ENCODE measurements around the gene F13A1. TPM values are rescaled to one million over a fixed set of nuclear protein-coding genes. Genes with fewer than 3 reads are reported as not detected.

Gene F13A1
- total RNA-seq, 4 donors from 2014 or later, result 0.87 to 104 (median 37.3) TPM

- H3K36me3 ChIP-seq, result no peaks in the 10 kb centered on the region
- TF ChIP-seq POLR2A (IDR thresholded peaks at IDR 0.05), result no peak
- TF ChIP-seq CTCF (IDR thresholded peaks at IDR 0.05), result no peak
- peaks cover 0 to 10% (median 0%) of the 10 kb centered on the region in 4 donors for H3K27me3 ChIP-seq
- no peak overlapping the region for H3K4me3 ChIP-seq
- no peak overlapping the region for H3K27ac ChIP-seq
- 75 to 82% methylated on average over 4 to 6 of the region's 6 CpGs for WGBS, 2 donors
- no peaks in the 10 kb centered on the region for H3K4me1 ChIP-seq
- H3K9me3 ChIP-seq, result no peaks in the 10 kb centered on the region
- no peak for DNase-seq
- intact Hi-C loops (cut with DNase I), result no loop called here
Observed at GRCh38 chr6:6260196-6260722, 60.2 kb downstream of the F13A1 start.

- intact Hi-C loops (cut with DNase I), result no loop called here
- WGBS, 2 donors, result 54 to 64% methylated on average over 2 of the region's 2 CpGs
- Histone ChIP-seq H3K9me3 (no peaks in the 10 kb centered on the region), H3K4me3 (no peak overlapping the region), H3K36me3 (no peaks in the 10 kb centered on the region), H3K4me1 (no peaks in the 10 kb centered on the region), H3K27ac (no peak overlapping the region), H3K27me3 (peaks cover 0 to 10% (median 0%) of the 10 kb centered on the region in 4 donors)
- TF ChIP-seq CTCF (IDR thresholded peaks at IDR 0.05) (no peak), POLR2A (IDR thresholded peaks at IDR 0.05) (no peak)
- no peak for DNase-seq
Observed at GRCh38 chr6:6256886-6257285, 63.6 kb downstream of the F13A1 start.

- DNase-seq, result no peak
- Histone ChIP-seq H3K9me3 (no peaks in the 10 kb centered on the region), H3K4me1 (no peaks in the 10 kb centered on the region), H3K36me3 (no peaks in the 10 kb centered on the region), H3K27ac (no peak overlapping the region), H3K27me3 (peaks cover 0 to 10% (median 0%) of the 10 kb centered on the region in 4 donors), H3K4me3 (no peak overlapping the region)
- 74 to 84% methylated on average over 4 of the region's 4 CpGs for WGBS, 2 donors
- intact Hi-C loops (cut with DNase I), result no loop called here
- TF ChIP-seq CTCF (IDR thresholded peaks at IDR 0.05) (no peak), POLR2A (IDR thresholded peaks at IDR 0.05) (no peak)
Observed at GRCh38 chr6:6256259-6256658, 64.2 kb downstream of the F13A1 start.

GRCh38 chr6:6251555-6252280 is 68.7 kb downstream of the F13A1 start:
- TF ChIP-seq POLR2A (IDR thresholded peaks at IDR 0.05) (no peak), CTCF (IDR thresholded peaks at IDR 0.05) (no peak)
- WGBS, 2 donors, result 71 to 73% methylated on average over 13 of the region's 13 CpGs
- intact Hi-C loops (cut with DNase I), result no loop called here

GRCh38 chr6:6248651-6249050 is 71.8 kb downstream of the F13A1 start:
- WGBS, 2 donors, result 48 to 58% methylated on average over 2 of the region's 2 CpGs
- intact Hi-C loops (cut with DNase I), result no loop called here
- Histone ChIP-seq H3K27me3 (peaks cover 0 to 16% (median 0%) of the 10 kb centered on the region in 4 donors), H3K36me3 (no peaks in the 10 kb centered on the region), H3K27ac (no peak overlapping the region), H3K4me3 (no peak overlapping the region), H3K4me1 (no peaks in the 10 kb centered on the region), H3K9me3 (no peaks in the 10 kb centered on the region)
- no peak for DNase-seq
- no peak for TF ChIP-seq POLR2A (IDR thresholded peaks at IDR 0.05)
- no peak for TF ChIP-seq CTCF (IDR thresholded peaks at IDR 0.05)

More at GRCh38 chr6:6251555-6252280, 68.7 kb downstream of the F13A1 start:
- Histone ChIP-seq H3K36me3 (no peaks in the 10 kb centered on the region), H3K4me3 (no peak overlapping the region), H3K4me1 (no peaks in the 10 kb centered on the region), H3K9me3 (no peaks in the 10 kb centered on the region), H3K27me3 (peaks cover 0 to 16% (median 0%) of the 10 kb centered on the region in 4 donors), H3K27ac (no peak overlapping the region)
- DNase-seq, result no peak
